ENCODE results near the gene CRYGD.

- no peak for TF ChIP-seq EZH2 (IDR thresholded peaks at IDR 0.05; ENCODE audit: borderline replicate concordance, low read depth, low read length, severe bottlenecking)
- TF ChIP-seq CTCF (IDR thresholded peaks at IDR 0.05; ENCODE audit: borderline replicate concordance, extremely low read depth, low read length, poor library complexity, severe bottlenecking) = no peak
Observed at GRCh38 chr2:208142925-208143799, 18.8 kb upstream of the CRYGD start.

Data from DND-41 (cell line).